GM18498 (cell line): ENCODE data around the gene CPSF4.

Source experiments
- ATAC-seq: cut with Tn5 transposase; IDR thresholded peaks from one replicate; pipeline ENCODE4 v1.9.1; 2021; ENCODE audit warnings: mild to moderate bottlenecking, moderate library complexity; ENCODE audit not compliant: unreplicated experiment

CPSF4 gene

DNA sequence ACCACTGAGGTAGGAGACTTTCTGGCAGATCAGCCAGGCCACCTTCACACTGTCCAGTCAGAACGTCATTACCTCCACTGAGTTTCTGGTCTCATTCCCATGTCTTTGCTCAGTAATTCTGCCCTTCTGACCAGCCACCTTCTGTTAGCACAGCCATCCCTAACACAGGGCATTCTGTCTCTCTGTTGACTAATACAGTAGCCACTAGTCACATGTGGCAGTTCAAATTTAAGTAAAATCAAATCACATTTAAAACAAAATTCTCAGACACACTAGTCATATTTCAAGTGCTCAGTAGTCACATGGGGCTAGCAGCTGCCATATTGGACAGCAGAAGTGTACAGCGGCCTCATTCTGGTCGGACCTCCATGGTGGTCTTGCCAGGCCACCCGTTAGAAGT, 7.4 kb downstream of the CPSF4 start:
- no peak for ATAC-seq

DNA sequence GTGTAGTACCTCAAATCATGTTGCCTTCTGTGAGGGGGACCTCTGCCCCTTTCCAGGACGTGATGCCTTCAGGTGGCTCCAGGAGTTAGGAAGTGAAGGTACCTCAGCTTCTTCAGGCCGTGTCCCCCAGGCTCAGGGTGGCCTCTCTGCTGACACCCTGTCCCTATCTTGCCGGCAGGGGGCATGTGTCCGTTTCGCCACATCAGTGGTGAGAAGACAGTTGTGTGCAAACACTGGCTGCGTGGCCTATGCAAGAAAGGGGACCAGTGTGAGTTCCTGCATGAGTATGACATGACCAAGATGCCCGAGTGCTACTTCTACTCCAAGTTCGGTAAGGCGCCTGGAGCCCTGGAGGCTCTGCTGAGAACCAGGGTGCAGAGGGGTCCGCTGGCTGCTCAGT, 9.2 kb downstream of the CPSF4 start:
- ATAC-seq: no peak

DNA sequence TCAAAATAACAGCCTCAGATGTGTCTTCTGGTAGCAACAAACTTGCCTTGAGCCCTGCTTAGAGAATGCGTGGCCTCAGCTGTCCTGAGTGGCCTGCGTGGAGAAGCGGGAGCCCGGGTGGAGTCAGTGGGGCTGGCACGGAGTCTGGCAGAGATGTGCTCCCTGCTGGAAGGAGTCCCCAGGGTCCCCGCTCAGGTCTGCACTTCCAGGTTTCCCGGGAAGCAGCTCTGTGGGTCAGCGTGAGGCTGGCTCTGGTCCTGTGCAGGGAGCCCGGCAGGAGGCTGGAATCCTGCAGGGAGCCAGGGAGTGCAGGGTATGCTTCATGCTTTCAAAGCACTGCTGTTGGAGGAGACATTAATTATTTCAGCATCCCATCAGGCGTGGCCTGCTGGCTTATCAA, 10.1 kb downstream of the CPSF4 start:
- ATAC-seq: no peak

DNA sequence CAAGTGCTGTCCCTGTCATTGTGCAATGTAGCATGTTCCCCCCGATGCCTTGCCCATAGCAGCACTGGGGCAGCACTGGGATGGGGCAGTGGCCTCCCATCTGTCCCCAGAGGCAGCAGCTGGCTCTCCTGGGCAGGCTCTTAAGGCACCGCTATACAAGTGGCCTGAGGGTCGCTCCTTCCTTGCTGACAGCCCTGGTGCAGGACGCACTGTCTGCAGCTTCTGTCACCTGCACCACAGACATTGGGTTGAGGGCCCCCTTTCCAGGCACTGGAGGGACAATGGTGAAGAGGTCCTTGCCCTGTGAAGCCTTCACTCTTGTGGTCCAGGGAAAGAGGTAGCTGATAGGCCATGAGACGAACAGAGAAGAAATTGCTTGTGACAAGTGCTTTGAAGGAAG, 10.6 kb downstream of the CPSF4 start:
- ATAC-seq: no peak

DNA sequence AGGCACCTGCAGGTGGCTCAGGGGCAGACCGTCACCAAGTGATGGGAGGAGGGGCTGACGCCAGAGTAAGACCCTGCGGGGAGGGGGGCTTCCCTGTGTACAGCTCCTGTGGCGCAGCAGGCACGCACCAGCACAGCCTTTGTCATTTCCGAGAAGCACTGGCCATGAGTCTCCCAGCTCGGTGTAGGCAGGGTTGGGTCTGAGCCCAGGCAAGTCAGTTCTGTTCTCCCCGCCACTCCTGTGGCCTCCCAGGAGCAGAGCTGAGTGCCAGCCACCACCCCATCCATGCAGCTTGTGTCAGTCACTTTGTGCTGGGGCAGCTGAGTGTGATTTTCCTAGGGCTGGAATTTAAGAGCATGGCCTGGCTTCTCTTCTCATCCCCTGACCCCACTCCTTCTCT, 13.2 kb downstream of the CPSF4 start:
- ATAC-seq: no peak

DNA sequence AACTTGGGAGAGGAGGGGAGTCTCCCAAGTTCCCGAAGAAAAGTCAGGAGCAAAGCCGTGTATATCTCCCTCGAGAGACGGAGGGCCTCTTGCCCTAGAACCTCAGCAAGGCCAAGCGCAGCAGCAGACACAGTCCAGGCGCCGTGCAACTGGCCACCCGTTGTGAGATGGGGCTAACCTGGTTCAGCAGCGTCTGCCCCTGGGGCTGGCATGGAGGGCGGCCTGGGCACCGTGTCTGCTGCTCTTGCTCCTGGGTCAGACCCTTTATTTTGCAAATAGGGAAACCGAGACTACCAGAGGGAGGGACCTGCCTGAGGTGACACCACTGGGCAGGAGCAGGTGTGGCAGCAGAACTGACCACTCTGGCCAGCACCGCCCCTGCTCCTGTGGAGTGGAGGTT, 13.8 kb downstream of the CPSF4 start:
- no peak for ATAC-seq

DNA sequence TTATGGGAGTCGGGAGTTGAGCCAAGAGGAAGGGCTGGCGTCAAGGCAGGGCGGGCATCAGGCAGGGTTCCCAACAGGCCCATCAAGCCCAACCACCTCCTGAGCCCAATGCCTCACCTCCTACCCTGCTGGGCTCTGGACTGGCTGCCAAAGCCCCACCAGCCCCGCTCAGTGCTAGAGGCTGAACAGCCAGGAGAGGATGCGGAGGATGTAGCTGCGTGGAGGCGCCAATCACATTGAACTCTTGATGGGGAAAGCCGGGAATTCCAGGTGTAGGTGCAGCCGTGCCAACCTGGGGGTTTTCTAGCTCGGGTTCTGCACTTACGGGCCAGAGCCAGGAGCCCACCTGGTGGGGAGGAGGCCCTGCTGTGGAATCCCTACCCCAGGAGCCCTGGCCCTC, 14.4 kb downstream of the CPSF4 start:
- no peak for ATAC-seq

GRCh38 chr7:99455874-99456273, 17.1 kb downstream of the CPSF4 start:
- ATAC-seq: no peak

- ATAC-seq: no peak
Observed at GRCh38 chr7:99456288-99456687, 17.5 kb downstream of the CPSF4 start.

GRCh38 chr7:99457050-99457649, 18.4 kb downstream of the CPSF4 start:
- ATAC-seq: no peak

GRCh38 chr7:99457650-99458493, 19.1 kb downstream of the CPSF4 start:
- no peak for ATAC-seq

DNA sequence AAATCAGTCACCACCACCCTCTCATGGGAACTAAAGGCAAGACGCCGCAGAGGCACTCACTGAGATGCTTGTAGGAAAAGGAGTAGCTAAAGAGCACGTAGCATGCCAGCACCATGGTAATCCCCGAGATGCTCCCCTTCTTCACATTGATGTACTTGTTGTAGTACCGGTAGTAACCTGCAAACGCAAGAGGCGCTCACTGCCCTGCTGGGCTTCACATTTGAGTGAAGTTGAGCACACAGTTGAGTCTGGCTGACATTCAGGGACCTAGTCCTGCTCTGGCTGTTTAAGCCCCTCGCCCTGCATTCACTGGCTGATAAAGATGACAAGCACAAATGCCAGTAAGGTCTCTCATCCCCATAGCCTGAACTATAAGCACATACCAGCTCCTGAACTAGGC, 20.3 kb downstream of the CPSF4 start:
- ATAC-seq: no peak

DNA sequence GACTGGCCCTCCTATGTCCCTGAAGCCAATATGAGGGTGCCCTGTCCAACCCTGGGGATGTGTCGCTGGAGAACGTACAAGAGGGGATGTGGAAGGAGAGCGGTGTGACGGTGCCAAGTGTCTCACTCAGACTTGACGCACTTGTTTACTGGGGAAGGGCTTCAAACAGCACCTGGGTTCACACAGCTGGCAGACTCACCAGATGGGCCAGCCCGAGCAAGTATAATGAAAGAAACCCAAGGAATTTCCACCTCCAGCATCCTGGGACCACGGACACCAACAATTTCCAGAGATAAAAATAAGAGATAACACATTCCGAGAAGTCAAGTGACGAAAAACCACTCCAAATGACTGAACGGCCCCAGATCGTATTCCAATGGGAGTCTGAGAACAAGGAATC, 21.9 kb downstream of the CPSF4 start:
- no peak for ATAC-seq

DNA sequence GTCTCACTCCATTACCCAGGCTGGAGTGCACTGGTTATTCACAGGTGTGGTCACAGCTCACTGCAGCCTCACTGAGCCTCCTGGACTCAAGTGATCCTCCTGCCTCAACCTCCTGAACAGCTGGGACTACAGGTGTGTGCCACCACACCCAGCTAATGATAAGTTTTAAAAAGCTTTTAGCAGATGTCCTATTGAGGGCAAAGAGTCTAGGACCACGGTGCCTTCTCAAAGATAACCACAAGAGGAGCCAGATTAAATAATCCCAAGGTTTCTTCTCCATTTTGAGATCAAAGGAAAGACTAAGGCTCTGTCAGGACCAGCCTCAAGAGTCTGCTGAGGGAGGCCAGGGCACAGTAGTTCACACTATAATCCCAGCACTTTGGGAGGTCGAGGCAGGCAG, 22.5 kb downstream of the CPSF4 start:
- ATAC-seq: no peak

GRCh38 chr7:99465421-99465768, 26.7 kb downstream of the CPSF4 start:
- peak; percentile 7 for ATAC-seq

GRCh38 chr7:99468336-99468918, 29.7 kb downstream of the CPSF4 start:
- ATAC-seq: no peak

GRCh38 chr7:99469381-99470065, 30.8 kb downstream of the CPSF4 start:
- no peak for ATAC-seq

GRCh38 chr7:99472561-99473314, 34.0 kb downstream of the CPSF4 start, which contains the start of gene ZNF789:
TSS of gene ZNF789 (plus strand) at chr7:99472890. CDS start at chr7:99476457, 3,567 bp downstream.
- ATAC-seq: peak; percentile 96

DNA sequence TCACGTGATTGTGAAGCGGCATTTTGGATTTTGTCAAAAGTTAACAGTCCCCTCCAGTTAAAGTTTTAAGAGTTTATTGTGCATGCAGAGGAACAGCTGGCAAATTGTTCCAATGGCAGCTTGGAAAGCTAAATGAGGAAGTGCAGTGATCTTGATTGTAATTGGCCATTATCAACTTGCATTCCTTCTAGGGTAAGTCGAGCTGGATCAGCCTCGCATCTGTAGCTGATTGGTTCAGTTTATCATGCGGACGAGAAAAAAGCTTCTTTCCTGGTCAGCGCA, 34.5 kb downstream of the CPSF4 start:
- no peak for ATAC-seq

- ATAC-seq: no peak
Observed at GRCh38 chr7:99476107-99476506, 37.4 kb downstream of the CPSF4 start.
